ENCODE data around the gene TANGO6. TPM values are rescaled to one million over a fixed set of nuclear protein-coding genes. Genes with fewer than 3 reads are reported as not detected.

TANGO6 gene
- total RNA-seq, 8 experiments from 2014 or later = 6.4 to 18.6 (median 7.7) TPM

DNA sequence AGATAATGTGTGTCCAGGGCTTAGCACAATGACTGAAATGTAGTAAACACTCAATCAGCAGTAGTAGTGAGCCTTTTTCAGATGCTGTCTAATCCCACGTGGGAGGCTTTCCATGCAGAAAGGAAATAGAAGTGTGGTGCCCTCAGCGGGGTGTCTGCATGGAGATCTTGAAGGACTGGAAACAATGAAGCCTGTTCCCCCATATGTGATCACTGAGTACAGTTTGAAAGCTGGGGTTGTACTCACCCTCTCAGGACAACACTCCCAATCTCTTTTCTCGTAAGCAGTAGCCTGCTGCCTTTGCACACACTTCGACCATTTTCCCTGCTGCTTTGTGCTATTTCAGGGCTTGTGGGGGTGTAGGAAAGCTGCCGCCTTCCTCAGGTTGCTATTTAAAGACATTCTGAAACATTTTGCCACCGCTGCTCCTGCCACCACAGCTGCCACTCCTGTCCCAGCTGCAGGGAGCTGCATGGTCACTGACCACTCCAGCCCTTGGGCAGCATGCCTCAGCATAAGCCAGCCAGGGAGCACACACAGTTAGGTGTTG, 221.5 kb downstream of the TANGO6 start:
- in situ Hi-C loops (cut with MboI; ENCODE audit: low pct_unique_long_range_greater_than_20kb in 2 of 9, low sequenced_read_pairs in 9 of 9, unreplicated experiment in 9 of 9) = no loop called here
- ATAC-seq (replicated peaks in 6 of 8) = peak in 3 of 8 experiments; percentile 12 to 62 (median 26)
- WGBS, 10 experiments = 0 to 43% (median 27%) methylated on average over 1 to 3 of the region's 6 CpGs; no CpG with 5 or more reads in 2 of the 10 experiments

DNA sequence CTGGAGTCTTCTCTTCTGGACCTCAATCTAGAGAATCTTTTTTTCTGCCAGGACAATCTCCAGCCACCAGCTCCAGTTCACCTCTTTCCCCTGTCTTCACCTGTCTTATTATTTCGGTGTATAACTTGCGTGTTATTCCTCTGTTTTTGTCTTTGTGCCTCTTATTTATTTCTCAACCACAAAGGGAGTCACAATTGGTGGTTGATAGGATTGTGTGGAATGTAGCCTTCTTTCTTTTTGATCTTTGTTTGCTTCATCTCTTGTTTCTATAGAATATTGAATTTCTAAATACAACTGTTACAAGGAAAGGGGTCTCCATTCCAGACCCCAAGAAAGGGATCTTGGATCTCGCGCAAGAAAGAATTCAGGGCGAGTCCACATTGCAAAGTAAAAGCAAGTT, 226.2 kb downstream of the TANGO6 start:
- 89 to 100% (median 99%) methylated on average over 1 to 5 of the region's 5 CpGs; no CpG with 5 or more reads in 2 of the 10 experiments for WGBS, 10 experiments
- no peak for ATAC-seq (replicated peaks in 6 of 8)
- Histone ChIP-seq H3K27ac (no peak overlapping the region), H3K4me3 (no peak overlapping the region), H3K4me1 (replicated peaks in 1 of 2) (peaks cover 7 to 14% of the 10 kb centered on the region in 2 donors)
- in situ Hi-C loops (cut with MboI; ENCODE audit: low pct_unique_long_range_greater_than_20kb in 2 of 9, low sequenced_read_pairs in 9 of 9, unreplicated experiment in 9 of 9) = no loop called here

More for the DNA sequence above, 221.5 kb downstream of the TANGO6 start:
- no peaks in the 10 kb centered on the region for H3K4me1 ChIP-seq (replicated peaks in 1 of 2)
- H3K27ac ChIP-seq = no peak overlapping the region
- H3K4me3 ChIP-seq = no peak overlapping the region

DNA sequence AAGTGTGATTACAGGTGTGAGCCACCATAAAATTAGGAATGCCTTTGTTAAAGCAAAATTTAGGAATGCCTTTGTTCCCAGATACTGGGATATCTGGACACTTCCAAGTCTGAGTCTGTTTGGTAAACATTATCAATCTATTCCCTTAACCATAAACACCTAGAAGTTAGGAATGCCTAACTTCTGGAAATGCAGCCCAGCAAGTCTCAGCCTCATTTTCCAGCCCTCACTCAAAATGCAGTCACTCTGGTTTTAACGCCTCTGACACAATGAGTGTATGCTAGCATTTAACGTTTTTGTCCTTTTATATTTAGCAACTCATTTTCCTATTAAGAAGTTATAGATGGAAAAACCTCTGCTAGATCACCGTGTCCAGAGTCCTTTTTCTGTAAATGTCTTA, 227.7 kb downstream of the TANGO6 start:
- Histone ChIP-seq H3K27ac (no peak overlapping the region), H3K4me3 (no peak overlapping the region), H3K4me1 (replicated peaks in 1 of 2) (peaks cover 7 to 14% of the 10 kb centered on the region in 2 donors)
- no peak for ATAC-seq (replicated peaks in 6 of 8)
- in situ Hi-C loops (cut with MboI; ENCODE audit: low pct_unique_long_range_greater_than_20kb in 2 of 9, low sequenced_read_pairs in 9 of 9, unreplicated experiment in 9 of 9) = no loop called here
- 50 to 100% (median 80%) methylated on average over 1 to 3 of the region's 3 CpGs; no CpG with 5 or more reads in 1 of the 10 experiments for WGBS, 10 experiments

DNA sequence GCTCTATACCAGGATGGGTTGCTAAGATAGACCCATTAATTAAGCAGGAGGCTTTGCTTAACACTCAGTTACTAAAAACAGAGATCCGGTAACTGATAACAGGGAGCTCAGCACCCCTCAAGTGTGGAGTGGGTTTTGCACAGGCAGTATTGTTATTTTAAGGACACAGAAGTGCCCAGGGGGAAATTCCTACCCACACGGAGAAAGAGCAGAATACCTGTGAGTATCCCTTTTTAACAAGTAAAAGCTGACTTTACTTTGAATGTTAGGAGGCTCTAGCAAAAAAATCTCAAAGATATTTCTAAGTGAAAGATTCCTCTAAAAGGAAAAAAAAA, 229.3 kb downstream of the TANGO6 start:
- no peak for ATAC-seq (replicated peaks in 6 of 8)
- 0 to 100% (median 60%) methylated on average over 1 to 2 of the region's 2 CpGs; no CpG with 5 or more reads in 3 of the 10 experiments for WGBS, 10 experiments
- peaks cover 7 to 14% of the 10 kb centered on the region in 2 donors for H3K4me1 ChIP-seq (replicated peaks in 1 of 2)
- no peak overlapping the region for H3K27ac ChIP-seq
- in situ Hi-C loops (cut with MboI; ENCODE audit: low pct_unique_long_range_greater_than_20kb in 2 of 9, low sequenced_read_pairs in 9 of 9, unreplicated experiment in 9 of 9) = no loop called here
- H3K4me3 ChIP-seq = no peak overlapping the region

DNA sequence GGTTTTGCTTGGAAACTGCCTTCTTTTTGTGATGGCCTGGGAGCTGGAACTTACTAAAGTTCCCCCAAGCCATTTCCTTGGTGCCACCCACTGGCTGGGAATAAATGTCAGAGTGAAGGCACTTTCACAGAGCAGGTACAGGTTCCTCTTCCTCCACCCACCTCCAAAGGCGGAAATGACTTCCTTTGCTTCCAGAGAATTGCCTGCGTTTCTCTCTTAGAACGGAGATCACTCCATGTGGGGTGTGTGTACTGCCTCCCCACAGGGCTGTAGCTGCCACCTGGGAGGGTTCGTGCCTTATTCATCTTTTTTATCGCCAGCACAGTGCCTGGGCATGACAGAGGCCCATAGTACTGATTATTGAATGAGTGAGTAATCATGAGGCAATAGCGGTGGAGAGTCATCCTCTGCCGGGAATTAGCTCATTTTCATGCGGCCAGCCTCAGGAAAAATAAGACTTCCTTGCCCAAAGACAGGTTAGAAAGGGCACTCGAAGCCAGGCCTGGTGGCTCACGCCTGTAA, 229.9 kb downstream of the TANGO6 start:
- 43 to 100% (median 80%) methylated on average over 1 to 4 of the region's 10 CpGs; no CpG with 5 or more reads in 5 of the 10 experiments for whole genome bisulfite sequencing, 10 experiments
- ATAC-seq (replicated peaks in 6 of 8) = peak; percentile 82 to 97 (median 92)
- Histone ChIP-seq H3K27ac (no peak overlapping the region), H3K4me1 (replicated peaks in 1 of 2) (peaks cover 9 to 20% of the 10 kb centered on the region in 2 donors), H3K4me3 (no peak overlapping the region)
- in situ Hi-C loops (cut with MboI; ENCODE audit: low pct_unique_long_range_greater_than_20kb in 2 of 9, low sequenced_read_pairs in 9 of 9, unreplicated experiment in 9 of 9) = no loop called here

DNA sequence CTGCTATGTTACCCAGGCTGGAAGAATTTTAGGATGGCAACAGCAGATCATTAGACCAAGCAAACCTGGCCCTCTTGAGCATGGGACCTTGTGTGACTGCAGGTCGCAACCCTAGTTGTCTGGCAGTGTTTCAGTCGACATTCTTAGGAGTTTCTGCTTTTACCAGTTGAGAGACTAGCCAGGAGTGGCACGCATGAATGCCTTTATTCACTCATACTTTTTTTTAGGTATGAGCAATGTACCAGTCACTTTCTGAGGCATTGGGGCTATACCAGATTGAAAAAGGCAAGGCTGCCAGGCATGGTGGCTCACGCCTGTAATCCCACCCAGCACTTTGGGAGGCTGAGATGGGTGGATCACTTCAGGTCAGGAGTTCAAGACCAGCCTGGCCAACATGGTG, 233.9 kb downstream of the TANGO6 start:
- in situ Hi-C loops (cut with MboI; ENCODE audit: low pct_unique_long_range_greater_than_20kb in 2 of 9, low sequenced_read_pairs in 9 of 9, unreplicated experiment in 9 of 9) = no loop called here
- WGBS, 10 experiments = 60 to 92% (median 70%) methylated on average over 1 to 2 of the region's 4 CpGs; no CpG with 5 or more reads in 3 of the 10 experiments
- no peak overlapping the region for H3K4me3 ChIP-seq
- peaks cover 8 to 15% of the 10 kb centered on the region in 2 donors for H3K4me1 ChIP-seq (replicated peaks in 1 of 2)
- no peak for ATAC-seq (replicated peaks in 6 of 8)
- no peak overlapping the region for H3K27ac ChIP-seq

DNA sequence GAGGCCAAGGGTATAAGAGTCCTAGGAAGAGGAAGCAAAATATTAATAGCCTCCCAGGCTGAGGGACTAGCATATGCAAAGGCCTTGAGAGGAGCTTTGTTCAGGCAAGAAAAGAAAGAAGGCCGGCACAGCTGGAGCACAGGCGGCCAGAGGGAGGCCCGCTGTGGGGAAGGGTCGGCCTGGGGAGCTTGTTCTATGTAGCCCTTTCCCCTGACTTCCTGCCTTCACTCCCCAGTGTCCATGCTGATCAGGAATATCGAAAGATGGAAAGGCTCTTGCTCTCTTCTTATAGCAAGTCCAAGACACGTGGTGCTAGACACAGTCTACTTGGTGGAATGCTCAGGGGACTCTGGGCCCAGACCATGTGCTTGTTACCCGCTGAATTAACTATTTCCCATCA, 234.7 kb downstream of the TANGO6 start:
- WGBS, 10 experiments = 0 to 76% (median 21%) methylated on average over 1 to 7 of the region's 7 CpGs; no CpG with 5 or more reads in 1 of the 10 experiments
- H3K27ac ChIP-seq = no peak overlapping the region
- ATAC-seq (replicated peaks in 6 of 8) = peak in 7 of 8 experiments; percentile 29 to 63 (median 43)
- no peak overlapping the region for H3K4me3 ChIP-seq
- in situ Hi-C loops (cut with MboI; ENCODE audit: low pct_unique_long_range_greater_than_20kb in 2 of 9, low sequenced_read_pairs in 9 of 9, unreplicated experiment in 9 of 9) = no loop called here
- peaks cover 6 to 11% of the 10 kb centered on the region in 2 donors for H3K4me1 ChIP-seq (replicated peaks in 1 of 2)

DNA sequence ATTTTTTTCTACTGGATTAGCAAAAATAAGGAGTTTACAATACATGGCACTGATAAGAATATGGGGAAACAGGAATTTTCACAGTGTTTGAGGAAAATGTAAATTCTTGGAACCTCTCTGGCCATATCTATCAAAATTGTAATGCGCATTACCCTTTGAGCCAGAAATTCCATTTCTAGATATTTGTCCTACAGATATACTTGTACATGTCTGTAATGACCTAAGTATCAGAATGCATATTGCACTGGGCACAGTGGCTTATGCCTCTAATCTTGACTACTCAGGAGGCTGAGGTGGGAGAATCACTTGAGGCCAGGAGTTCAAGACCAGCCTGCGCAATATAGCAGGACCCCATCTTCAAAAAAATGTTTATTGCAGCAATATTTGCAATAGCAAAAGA, 236.4 kb downstream of the TANGO6 start:
- H3K27ac ChIP-seq = no peak overlapping the region
- in situ Hi-C loops (cut with MboI; ENCODE audit: low pct_unique_long_range_greater_than_20kb in 2 of 9, low sequenced_read_pairs in 9 of 9, unreplicated experiment in 9 of 9) = no loop called here
- ATAC-seq (replicated peaks in 6 of 8) = peak in 4 of 8 experiments; percentile 47 to 71 (median 56)
- 84 to 100% (median 100%) methylated on average over 1 to 2 of the region's 2 CpGs; no CpG with 5 or more reads in 1 of the 10 experiments for WGBS, 10 experiments
- no peak overlapping the region for H3K4me3 ChIP-seq
- peaks cover 4 to 18% of the 10 kb centered on the region in 2 donors for H3K4me1 ChIP-seq (replicated peaks in 1 of 2)

DNA sequence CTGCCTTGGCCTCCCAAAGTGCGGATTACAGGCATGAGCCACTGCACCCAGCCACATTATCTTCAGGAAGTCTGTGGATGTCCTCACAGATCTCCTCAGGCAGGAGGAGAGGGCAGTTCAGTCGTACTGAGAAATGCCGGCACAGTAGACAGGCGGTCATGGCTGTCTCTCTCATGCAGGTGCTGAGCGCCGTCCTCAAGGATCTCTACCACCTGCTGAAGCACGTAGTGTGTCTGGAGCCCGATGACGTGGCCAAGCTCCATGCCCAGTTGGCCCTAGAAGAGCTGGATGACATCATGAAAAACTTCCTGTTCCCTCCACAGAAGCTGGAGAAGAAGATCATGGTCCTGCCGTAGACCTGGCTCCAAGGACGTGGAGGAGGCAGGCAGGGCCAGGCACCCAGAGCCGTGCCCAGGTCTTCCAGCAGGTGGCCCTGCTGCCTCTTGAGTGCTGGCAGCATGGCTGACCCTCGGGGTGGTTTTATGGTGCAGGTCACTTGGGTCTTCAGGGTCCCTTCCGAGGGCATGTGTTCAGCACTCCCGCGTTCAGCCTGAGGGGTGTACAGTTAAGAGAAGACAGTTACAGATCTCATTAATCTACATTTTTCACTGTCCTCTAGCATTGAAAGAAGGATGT, 240.1 kb downstream of the TANGO6 start:
- WGBS, 10 experiments = 40 to 96% (median 90%) methylated on average over 1 to 7 of the region's 16 CpGs; no CpG with 5 or more reads in 2 of the 10 experiments
- no peak for ATAC-seq (replicated peaks in 6 of 8)
- in situ Hi-C loops (cut with MboI; ENCODE audit: low pct_unique_long_range_greater_than_20kb in 2 of 9, low sequenced_read_pairs in 9 of 9, unreplicated experiment in 9 of 9) = no loop called here
- peaks cover under 1 to 11% of the 10 kb centered on the region in 2 donors for H3K4me1 ChIP-seq (replicated peaks in 1 of 2)
- no peak overlapping the region for H3K4me3 ChIP-seq
- no peak overlapping the region for H3K27ac ChIP-seq

DNA sequence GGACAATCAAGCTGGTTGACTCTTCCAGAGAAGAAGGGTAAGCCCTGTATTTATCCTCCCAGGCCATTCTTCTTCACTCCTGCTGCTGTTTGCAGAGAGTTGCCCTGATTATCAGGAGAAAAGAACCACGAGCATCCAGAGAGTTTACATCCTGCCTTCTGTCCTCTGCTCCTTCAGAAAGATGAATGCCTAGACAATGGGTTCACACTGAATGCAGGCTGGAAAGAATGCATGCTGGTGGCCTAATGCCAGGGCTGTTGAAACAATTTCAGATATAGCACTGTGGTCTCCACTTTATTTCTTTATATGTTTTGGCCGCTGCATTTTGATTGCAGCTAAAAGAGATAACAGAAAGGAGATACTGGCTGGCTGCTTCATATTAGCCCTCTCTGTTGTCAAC, 241.0 kb downstream of the TANGO6 start:
- Histone ChIP-seq H3K4me3 (no peak overlapping the region), H3K27ac (no peak overlapping the region), H3K4me1 (replicated peaks in 1 of 2) (peaks cover 6 to 17% of the 10 kb centered on the region in 2 donors)
- in situ Hi-C loops (cut with MboI; ENCODE audit: low pct_unique_long_range_greater_than_20kb in 2 of 9, low sequenced_read_pairs in 9 of 9, unreplicated experiment in 9 of 9) = no loop called here
- peak in 3 of 8 experiments; percentile 22 to 65 (median 39) for ATAC-seq (replicated peaks in 6 of 8)
- 14 to 100% (median 75%) methylated on average over 1 to 2 of the region's 2 CpGs; no CpG with 5 or more reads in 2 of the 10 experiments for WGBS, 10 experiments

DNA sequence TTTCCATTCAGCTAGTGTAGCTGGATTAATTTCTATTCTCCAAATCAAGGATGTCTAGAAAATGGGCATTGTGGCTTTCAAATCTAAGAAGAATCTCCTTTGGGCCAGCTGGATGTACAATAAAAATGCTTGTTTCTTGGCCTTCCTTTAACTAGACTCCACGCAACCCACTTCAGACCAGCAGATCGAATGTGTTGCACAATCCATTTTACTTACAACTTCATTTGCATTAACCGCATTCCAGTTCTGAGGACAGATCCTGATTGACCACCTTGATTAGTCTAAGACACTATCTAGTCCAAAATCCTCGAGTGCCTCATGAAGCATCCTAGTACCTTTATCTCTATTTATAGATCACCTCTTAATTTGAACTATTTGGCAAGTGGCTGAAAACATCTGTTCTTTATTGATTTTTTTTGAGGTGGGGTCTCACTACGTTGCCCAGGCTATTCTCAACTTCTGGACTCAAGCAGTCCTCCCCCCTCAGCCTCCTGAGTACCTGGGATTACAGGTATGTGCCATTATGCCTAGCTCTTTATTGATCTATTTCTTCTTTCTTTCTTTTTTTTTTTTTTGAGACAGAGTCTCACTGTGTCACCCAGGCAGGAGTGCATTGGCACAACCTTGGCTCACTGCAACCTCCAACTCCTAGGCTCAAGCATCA, 241.8 kb downstream of the TANGO6 start:
- no peak for ATAC-seq (replicated peaks in 6 of 8)
- 38 to 100% (median 91%) methylated on average over 1 to 5 of the region's 5 CpGs; no CpG with 5 or more reads in 1 of the 10 experiments for WGBS, 10 experiments
- no peak overlapping the region for H3K4me3 ChIP-seq
- in situ Hi-C loops (cut with MboI; ENCODE audit: low pct_unique_long_range_greater_than_20kb in 2 of 9, low sequenced_read_pairs in 9 of 9, unreplicated experiment in 9 of 9) = no loop called here
- H3K27ac ChIP-seq = no peak overlapping the region
- H3K4me1 ChIP-seq (replicated peaks in 1 of 2) = peaks cover 12 to 25% of the 10 kb centered on the region in 2 donors

DNA sequence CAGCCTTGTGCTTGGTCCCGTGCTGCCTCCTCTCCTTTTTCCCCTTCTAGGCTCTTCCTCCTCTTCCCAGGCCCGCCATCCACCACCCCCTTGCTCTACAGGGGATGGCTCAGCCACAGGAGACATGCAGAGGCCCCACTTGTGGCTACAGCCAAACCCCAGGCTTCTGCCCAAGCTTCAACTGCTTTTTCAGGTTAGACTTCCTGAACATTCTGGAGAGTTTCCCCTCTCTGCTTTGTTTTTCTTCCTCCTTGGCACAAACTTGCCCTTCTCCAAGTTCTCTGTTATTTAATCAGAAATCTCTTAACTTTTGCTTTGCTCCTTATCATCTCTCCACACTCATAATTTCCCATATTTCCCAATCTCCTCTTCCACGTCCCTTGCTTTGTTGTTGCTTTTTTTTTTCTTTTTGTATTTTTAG, 243.8 kb downstream of the TANGO6 start:
- WGBS, 10 experiments = 43 to 100% (median 89%) methylated on average over 1 to 3 of the region's 3 CpGs; no CpG with 5 or more reads in 2 of the 10 experiments
- Histone ChIP-seq H3K4me1 (replicated peaks in 1 of 2) (peaks cover 12 to 25% of the 10 kb centered on the region in 2 donors), H3K4me3 (no peak overlapping the region), H3K27ac (no peak overlapping the region)
- in situ Hi-C loops (cut with MboI; ENCODE audit: low pct_unique_long_range_greater_than_20kb in 2 of 9, low sequenced_read_pairs in 9 of 9, unreplicated experiment in 9 of 9) = no loop called here
- no peak for ATAC-seq (replicated peaks in 6 of 8)

DNA sequence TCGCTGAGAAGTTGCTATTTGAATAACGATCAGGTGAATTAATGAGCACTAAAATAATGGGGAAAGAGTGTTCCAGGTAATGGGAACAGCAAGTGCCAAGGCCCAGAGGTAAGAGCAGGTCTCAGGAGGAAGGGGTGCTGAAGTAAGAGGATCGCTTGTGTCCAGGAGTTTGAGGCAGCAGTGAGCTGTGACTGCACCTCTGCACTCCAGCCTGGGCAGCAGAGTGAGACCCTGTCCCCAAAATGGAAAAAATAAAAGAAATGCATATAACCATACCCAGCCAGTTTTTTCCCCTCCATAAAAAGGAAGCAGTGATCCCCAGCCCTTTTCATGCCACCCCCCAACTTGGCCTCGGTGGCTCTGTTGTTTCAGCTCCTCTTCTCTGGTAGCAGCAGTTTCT, 245.4 kb downstream of the TANGO6 start:
- no peak for ATAC-seq (replicated peaks in 6 of 8)
- Histone ChIP-seq H3K27ac (peak overlapping the region in 1 of 2 donors; percentile 69), H3K4me3 (no peak overlapping the region), H3K4me1 (replicated peaks in 1 of 2) (peaks cover 12 to 23% of the 10 kb centered on the region in 2 donors)
- WGBS, 10 experiments = 72 to 100% (median 88%) methylated on average over 1 to 4 of the region's 4 CpGs; no CpG with 5 or more reads in 2 of the 10 experiments
- in situ Hi-C loops (cut with MboI; ENCODE audit: low pct_unique_long_range_greater_than_20kb in 2 of 9, low sequenced_read_pairs in 9 of 9, unreplicated experiment in 9 of 9) = no loop called here

Data from motor neuron (in vitro differentiated cells).